OCI-LY1 (cell line): ENCODE data around the gene ZCCHC7.
"Not testable (repeated sequence)": the region's sequence is repeated elsewhere in the genome, so short reads cannot be mapped to it uniquely, and the experiment has no call there.

ENCODE experiments used
- H2AFZ ChIP-seq: fragments of 200-600 bp; sonication (generic), shearing (Covaris generic); 2 replicates; pipeline ENCODE4 v1.6.0; 2014; ENCODE audit warnings: antibody characterized with exemption, mild to moderate bottlenecking, low read length
- H3F3A ChIP-seq: fragments of 200-600 bp; sonication (generic), shearing (Covaris generic); 2 replicates; pipeline ENCODE4 v1.6.0; 2014; ENCODE audit warnings: mild to moderate bottlenecking, antibody characterized with exemption, low read length, moderate library complexity; ENCODE audit not compliant: insufficient read depth
- H3K27ac ChIP-seq: fragments of 200-600 bp; sonication (generic); 2 replicates; pipeline ENCODE4 v1.5.1; 2014; ENCODE audit warnings: low read length, mixed run types, mild to moderate bottlenecking, low read depth; ENCODE audit not compliant: poor library complexity, severe bottlenecking
- H3K27me3 ChIP-seq: fragments of 200-600 bp; sonication (generic); 2 replicates; pipeline ENCODE4 v1.6.0; 2014; ENCODE audit warnings: antibody characterized with exemption, mild to moderate bottlenecking, low read length, moderate library complexity; ENCODE audit not compliant: insufficient read depth
- H3K36me3 ChIP-seq: fragments of 200-600 bp; sonication (generic); 2 replicates; pipeline ENCODE4 v1.6.1; 2014; ENCODE audit warnings: mild to moderate bottlenecking, antibody characterized with exemption, low read length, moderate library complexity, mixed read lengths; ENCODE audit not compliant: insufficient read depth
- H3K4me1 ChIP-seq: fragments of 200-600 bp; sonication (generic); 2 replicates; pipeline ENCODE4 v1.5.1; 2014; ENCODE audit warnings: mild to moderate bottlenecking, low read length, moderate library complexity; ENCODE audit not compliant: insufficient read depth, severe bottlenecking
- H3K4me2 ChIP-seq: fragments of 200-600 bp; sonication (generic), shearing (Covaris generic); 2 replicates; pipeline ENCODE4 v1.6.1; 2014; ENCODE audit warnings: low read length
- H3K4me3 ChIP-seq: fragments of 200-600 bp; sonication (generic); 2 replicates; pipeline ENCODE4 v1.5.1; 2014; ENCODE audit warnings: low read length, low read depth, mild to moderate bottlenecking, mixed read lengths; ENCODE audit not compliant: poor library complexity, severe bottlenecking
- H3K79me2 ChIP-seq: fragments of 200-600 bp; shearing (Covaris generic); 2 replicates; pipeline ENCODE4 v1.6.1; 2016; ENCODE audit warnings: mixed run types, low read length, mixed read lengths; ENCODE audit not compliant: insufficient read depth
- H3K9ac ChIP-seq: fragments of 200-600 bp; sonication (generic), shearing (Covaris generic); 2 replicates; pipeline ENCODE4 v1.6.1; 2014; ENCODE audit warnings: mild to moderate bottlenecking, low read length, mixed read lengths
- H3K9me2 ChIP-seq: fragments of 200-600 bp; sonication (generic), shearing (Covaris generic); 2 replicates; pipeline ENCODE4 v1.6.1; 2014; ENCODE audit warnings: low read depth, mild to moderate bottlenecking, low read length, mixed read lengths
- H3K9me3 ChIP-seq: fragments of 200-600 bp; shearing (Covaris generic); 2 replicates; pipeline ENCODE4 v1.6.1; 2014; ENCODE audit warnings: low read length, mixed read lengths
- H4K20me1 ChIP-seq: fragments of 200-600 bp; sonication (generic), shearing (Covaris generic); 2 replicates; pipeline ENCODE4 v1.6.0; 2016; ENCODE audit warnings: mild to moderate bottlenecking, low read length; ENCODE audit not compliant: insufficient read depth
- EZH2 ChIP-seq: fragments of 200-600 bp; sonication (generic), shearing (Covaris generic); IDR thresholded peaks from 2 replicates; pipeline ENCODE4 v1.8.0; 2017; ENCODE audit warnings: borderline replicate concordance, mixed run types, mild to moderate bottlenecking, antibody characterized with exemption, low read length, moderate library complexity, mixed read lengths
- TF ChIP-seq, protein P1 (sequence below): fragments of 200-600 bp; sonication (generic), shearing (Covaris generic); IDR thresholded peaks from 2 replicates; pipeline ENCODE4 v1.5.1; 2017; ENCODE audit warnings: mild to moderate bottlenecking, antibody characterized with exemption, low read length, moderate library complexity, mixed read lengths

The ZCCHC7 gene

GRCh38 chr9:37301042-37301853, 180.9 kb downstream of the ZCCHC7 start:
- Histone ChIP-seq H3K4me2 (peak overlapping the region; percentile 65), H4K20me1 (no peaks in the 10 kb centered on the region), H3K36me3 (peaks cover 54% of the 10 kb centered on the region), H3K27ac (peak overlapping the region; percentile 99), H3K79me2 (peaks cover 54% of the 10 kb centered on the region), H3K4me3 (peak overlapping the region; percentile 33), H2AFZ (no peak overlapping the region), H3K4me1 (peaks cover 79% of the 10 kb centered on the region), H3F3A (no peaks in the 10 kb centered on the region; the same call in 1 of the 2 replicates), H3K9me3 (no peaks in the 10 kb centered on the region), H3K9ac (peak overlapping the region; percentile 64), H3K9me2 (no peaks in the 10 kb centered on the region), H3K27me3 (no peaks in the 10 kb centered on the region)
- TF ChIP-seq, protein P1, sequence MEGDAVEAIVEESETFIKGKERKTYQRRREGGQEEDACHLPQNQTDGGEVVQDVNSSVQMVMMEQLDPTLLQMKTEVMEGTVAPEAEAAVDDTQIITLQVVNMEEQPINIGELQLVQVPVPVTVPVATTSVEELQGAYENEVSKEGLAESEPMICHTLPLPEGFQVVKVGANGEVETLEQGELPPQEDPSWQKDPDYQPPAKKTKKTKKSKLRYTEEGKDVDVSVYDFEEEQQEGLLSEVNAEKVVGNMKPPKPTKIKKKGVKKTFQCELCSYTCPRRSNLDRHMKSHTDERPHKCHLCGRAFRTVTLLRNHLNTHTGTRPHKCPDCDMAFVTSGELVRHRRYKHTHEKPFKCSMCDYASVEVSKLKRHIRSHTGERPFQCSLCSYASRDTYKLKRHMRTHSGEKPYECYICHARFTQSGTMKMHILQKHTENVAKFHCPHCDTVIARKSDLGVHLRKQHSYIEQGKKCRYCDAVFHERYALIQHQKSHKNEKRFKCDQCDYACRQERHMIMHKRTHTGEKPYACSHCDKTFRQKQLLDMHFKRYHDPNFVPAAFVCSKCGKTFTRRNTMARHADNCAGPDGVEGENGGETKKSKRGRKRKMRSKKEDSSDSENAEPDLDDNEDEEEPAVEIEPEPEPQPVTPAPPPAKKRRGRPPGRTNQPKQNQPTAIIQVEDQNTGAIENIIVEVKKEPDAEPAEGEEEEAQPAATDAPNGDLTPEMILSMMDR, result peak; percentile 32; the same call in 1 of the 2 replicates
- TF ChIP-seq EZH2, result no peak

DNA sequence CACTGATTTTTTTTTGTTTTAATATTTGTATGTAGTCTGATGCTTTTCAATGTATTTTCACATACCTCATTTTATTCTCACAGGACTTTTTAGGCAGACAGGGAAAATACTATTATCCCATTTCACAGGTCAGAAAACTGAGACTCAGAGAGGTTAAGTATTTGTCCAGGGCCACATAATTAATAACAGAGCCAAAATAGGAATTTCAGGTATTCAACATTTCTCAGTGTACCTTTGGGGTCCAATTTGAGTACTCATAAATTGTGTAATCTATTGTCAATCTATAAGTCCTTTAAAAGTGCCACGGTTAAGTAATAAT, 181.4 kb downstream of the ZCCHC7 start:
- no peaks in the 10 kb centered on the region for H3K9me2 ChIP-seq
- H3K9me3 ChIP-seq, result no peaks in the 10 kb centered on the region
- H3K4me3 ChIP-seq, result peak overlapping the region; percentile 33
- H3K4me1 ChIP-seq, result peaks cover 75% of the 10 kb centered on the region
- H3K9ac ChIP-seq, result peak overlapping the region; percentile 64
- H3K27ac ChIP-seq, result peak overlapping the region; percentile 99
- H2AFZ ChIP-seq, result no peak overlapping the region
- peaks cover 48% of the 10 kb centered on the region for H3K79me2 ChIP-seq
- no peaks in the 10 kb centered on the region for H3K27me3 ChIP-seq
- H3F3A ChIP-seq, result no peaks in the 10 kb centered on the region; the same call in 1 of the 2 replicates
- TF ChIP-seq, protein P1, result no peak
- TF ChIP-seq EZH2, result no peak
- H4K20me1 ChIP-seq, result no peaks in the 10 kb centered on the region
- H3K4me2 ChIP-seq, result peak overlapping the region; percentile 65
- H3K36me3 ChIP-seq, result peaks cover 51% of the 10 kb centered on the region

DNA sequence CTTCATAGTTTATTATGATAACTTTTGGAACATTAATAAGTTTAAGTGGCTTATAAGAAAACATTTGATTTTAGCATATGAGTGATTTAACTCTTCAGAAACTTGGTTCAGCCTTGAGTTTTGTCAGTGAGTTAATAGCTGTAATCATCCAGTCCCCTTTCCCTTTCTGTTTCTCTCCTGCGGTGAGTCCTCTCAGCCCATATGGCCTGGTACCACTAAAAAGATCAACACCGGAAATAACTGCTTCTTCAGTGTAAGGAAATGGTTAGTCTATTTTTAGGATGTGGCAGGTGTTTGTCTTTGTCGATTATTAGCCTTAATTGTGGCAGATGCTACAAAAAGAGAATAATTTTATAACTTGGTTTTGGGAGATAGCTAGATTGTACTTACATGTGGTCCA, 181.9 kb downstream of the ZCCHC7 start:
- peaks cover 73% of the 10 kb centered on the region for H3K4me1 ChIP-seq

DNA sequence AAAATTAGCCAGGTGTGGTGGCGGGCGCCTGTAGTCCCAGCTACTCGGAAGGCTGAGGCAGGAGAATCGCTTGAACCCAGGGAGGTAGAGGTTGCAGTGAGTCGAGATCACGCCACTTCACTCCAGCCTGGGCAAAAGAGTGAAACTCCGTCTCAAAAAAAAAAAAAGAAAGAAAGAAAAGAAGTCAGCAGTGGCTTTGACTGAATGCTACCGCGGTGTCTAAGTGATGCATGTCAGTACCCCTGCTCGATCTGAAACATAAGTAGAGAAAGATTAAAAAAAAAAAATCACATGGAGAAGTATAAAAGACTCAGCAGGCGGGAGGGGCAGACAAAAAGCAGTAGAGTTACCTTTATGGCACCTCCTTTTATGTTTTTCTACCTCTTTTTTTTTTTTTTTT, 182.9 kb downstream of the ZCCHC7 start:
- H3K79me2 ChIP-seq, result peaks cover 33% of the 10 kb centered on the region
- H3K4me3 ChIP-seq, H3K9ac ChIP-seq, H3F3A ChIP-seq, H2AFZ ChIP-seq, H4K20me1 ChIP-seq, H3K9me3 ChIP-seq, H3K9me2 ChIP-seq, H3K27me3 ChIP-seq: not testable (repeated sequence)
- H3K4me1 ChIP-seq, result peaks cover 72% of the 10 kb centered on the region
- peak overlapping the region; percentile 0; the same call in 1 of the 2 replicates for H3K4me2 ChIP-seq
- H3K36me3 ChIP-seq, result peaks cover 55% of the 10 kb centered on the region
- peak overlapping the region; percentile 99 for H3K27ac ChIP-seq

More for the DNA sequence above, 181.9 kb downstream of the ZCCHC7 start:
- no peaks in the 10 kb centered on the region; the same call in 1 of the 2 replicates for H3F3A ChIP-seq
- H3K9me3 ChIP-seq, result no peaks in the 10 kb centered on the region
- peak overlapping the region; percentile 65 for H3K4me2 ChIP-seq
- no peak for TF ChIP-seq EZH2
- TF ChIP-seq, protein P1, result no peak
- H3K9ac ChIP-seq, result peak overlapping the region; percentile 64
- H2AFZ ChIP-seq, result no peak overlapping the region
- peak overlapping the region; percentile 99 for H3K27ac ChIP-seq
- H4K20me1 ChIP-seq, result no peaks in the 10 kb centered on the region
- H3K27me3 ChIP-seq, result no peaks in the 10 kb centered on the region
- peak overlapping the region; percentile 33 for H3K4me3 ChIP-seq
- no peaks in the 10 kb centered on the region for H3K9me2 ChIP-seq
- peaks cover 43% of the 10 kb centered on the region for H3K79me2 ChIP-seq
- H3K36me3 ChIP-seq, result peaks cover 54% of the 10 kb centered on the region
